Thoracic aorta (tissue), 2 donors: Measurements from ENCODE around the gene CREB3L1. TPM values are rescaled to one million over a fixed set of nuclear protein-coding genes. Genes with fewer than 3 reads are reported as not detected.

Experiments
- ATAC-seq: fragments of 150-250 bp; one replicate; pipeline ENCODE4 v1.8.0; 2017; ENCODE audit warnings: low read depth; ENCODE audit not compliant: insufficient number of reproducible peaks, low FRiP score
- DNase-seq: peaks from one replicate; pipeline ENCODE4 v3.0.0-alpha.2; 2020; ENCODE audit warnings: low spot score
- H3K27ac ChIP-seq, 2 donors: fragments of 200-600 bp; sonication (generic); 1 replicate in 1 of 2; 2 replicates in 1 of 2; pipeline ENCODE4 v1.5.1; 2016; ENCODE audit warnings: mild to moderate bottlenecking in 2 of 2, moderate library complexity in 2 of 2
- H3K27me3 ChIP-seq: fragments of 200-600 bp; sonication (generic); replicated peaks from 2 replicates; pipeline ENCODE4 v1.6.0; 2016; ENCODE audit warnings: mild to moderate bottlenecking; ENCODE audit not compliant: insufficient read depth
- H3K36me3 ChIP-seq: fragments of 200-600 bp; sonication (generic); one replicate; pipeline ENCODE4 v1.5.1; 2016
- H3K4me1 ChIP-seq, 2 donors: fragments of 200-600 bp; sonication (generic); 1 replicate in 1 of 2; 2 replicates in 1 of 2; pipeline versions ENCODE4 v1.5.1 to v1.6.0; 2016; ENCODE audit warnings: low read depth in 2 of 2, mild to moderate bottlenecking in 1 of 2; ENCODE audit not compliant: control insufficient read depth in 1 of 2
- H3K4me3 ChIP-seq: fragments of 200-600 bp; sonication (generic); 2 replicates; pipeline ENCODE4 v1.5.1; 2016; ENCODE audit warnings: mild to moderate bottlenecking
- H3K9me3 ChIP-seq: fragments of 200-600 bp; sonication (generic); 2 replicates; pipeline ENCODE4 v1.5.1; 2016
- CTCF ChIP-seq: fragments of 200-600 bp; sonication (generic); IDR thresholded peaks from one replicate; pipeline ENCODE4 v1.5.1; 2019; ENCODE audit warnings: antibody characterized with exemption
- total RNA-seq, 2 donors: library from RNA; depleted of rRNA; stranded (reverse); fragments of >200 nt; gene quantifications; one replicate each; pipeline versions ENCODE4 v1.1.0 to v1.2.3, GENCODE V29; 2016

The CREB3L1 gene
- total RNA-seq, 2 donors from 2014 or later, result 3.0 to 7.6 TPM

DNA sequence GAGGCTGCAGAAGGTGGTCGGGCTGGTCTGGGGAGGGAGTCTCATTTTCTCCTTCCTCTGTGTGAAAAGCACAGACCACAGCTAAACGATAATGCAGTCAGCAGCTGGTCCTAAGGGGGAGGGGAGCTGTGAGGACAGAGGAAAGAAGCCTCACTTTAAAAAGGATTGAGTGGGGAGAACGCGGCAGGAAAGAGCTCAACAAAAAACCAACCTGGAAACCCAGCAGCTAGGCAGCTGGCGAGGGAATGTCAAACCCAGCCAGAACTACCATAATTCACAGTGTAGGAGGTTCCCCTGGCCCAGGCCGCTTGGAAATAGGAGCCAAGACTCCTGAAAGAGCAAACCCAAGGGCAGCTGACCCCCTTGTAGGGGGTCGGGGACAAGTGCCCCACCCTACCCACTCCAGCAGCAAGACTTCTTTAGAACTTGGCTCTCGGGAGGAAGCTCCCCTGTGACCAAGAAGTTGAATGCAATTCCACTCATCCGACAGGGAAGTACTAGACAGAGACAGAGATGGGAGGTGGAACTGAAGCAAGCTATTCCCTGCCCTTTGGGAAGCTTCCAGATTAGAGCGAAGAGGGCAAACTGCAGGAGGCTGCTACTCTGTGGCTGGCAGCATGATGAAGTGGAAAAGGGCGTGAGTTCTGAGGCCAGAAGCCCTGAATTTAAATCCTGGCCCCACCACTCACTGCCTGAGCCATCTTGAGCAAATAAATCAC lies 53.3 kb downstream of the CREB3L1 start:
- H3K4me1 ChIP-seq, result peaks cover 6 to 14% of the 10 kb centered on the region in 2 donors
- ATAC-seq, result no peak
- no peak for DNase-seq
- no peak overlapping the region for H3K27ac ChIP-seq
- peaks cover 14% of the 10 kb centered on the region for H3K27me3 ChIP-seq
- H3K4me3 ChIP-seq, result no peak overlapping the region
- no peak for TF ChIP-seq CTCF
- no peaks in the 10 kb centered on the region for H3K9me3 ChIP-seq
- no peaks in the 10 kb centered on the region for H3K36me3 ChIP-seq

DNA sequence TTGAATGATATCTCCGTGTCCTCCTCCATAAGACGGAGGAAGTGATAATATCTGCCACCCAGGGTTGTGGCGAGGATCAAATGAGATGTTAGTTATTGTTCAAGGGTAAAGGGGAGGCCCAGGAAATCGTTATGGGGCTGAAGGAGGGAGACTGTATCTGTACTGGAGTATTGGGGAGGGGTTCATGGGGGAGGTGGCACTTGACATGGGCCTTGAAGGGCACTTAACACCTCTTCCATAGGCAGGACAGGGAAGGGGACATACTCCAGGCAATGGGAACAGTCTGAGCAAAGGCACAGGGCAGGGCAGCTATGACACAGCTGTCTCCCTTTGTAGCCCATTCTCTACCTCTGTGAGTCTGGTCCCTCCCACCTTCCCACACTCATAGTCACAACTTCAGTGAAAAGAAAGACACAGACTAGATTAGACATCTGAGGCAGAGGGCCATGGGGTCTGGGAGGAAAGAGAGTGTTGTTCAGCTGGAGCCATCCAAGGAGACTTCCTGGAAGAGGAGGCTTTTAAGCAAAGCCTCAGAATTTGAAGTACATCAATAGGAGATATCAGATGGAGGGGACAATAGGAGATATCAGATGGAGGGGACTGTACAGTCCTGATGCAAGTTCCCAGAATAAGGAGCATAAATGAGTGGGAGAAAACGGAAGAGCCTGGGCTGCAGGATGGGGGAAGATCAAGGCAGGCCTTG lies 54.0 kb downstream of the CREB3L1 start:
- DNase-seq (no peak), ATAC-seq (no peak)
- H3K4me3 ChIP-seq, result no peak overlapping the region
- no peak overlapping the region for H3K27ac ChIP-seq
- no peak for TF ChIP-seq CTCF
- H3K27me3 ChIP-seq, result peaks cover 14% of the 10 kb centered on the region
- no peaks in the 10 kb centered on the region for H3K36me3 ChIP-seq
- H3K9me3 ChIP-seq, result no peaks in the 10 kb centered on the region
- H3K4me1 ChIP-seq, result peaks cover 6 to 14% of the 10 kb centered on the region in 2 donors

- ATAC-seq (no peak), DNase-seq (no peak)
- H3K27ac ChIP-seq, result no peak overlapping the region
- no peak for TF ChIP-seq CTCF
- no peaks in the 10 kb centered on the region for H3K9me3 ChIP-seq
- H3K36me3 ChIP-seq, result no peaks in the 10 kb centered on the region
- H3K4me1 ChIP-seq, result peaks cover 6 to 14% of the 10 kb centered on the region in 2 donors
- H3K4me3 ChIP-seq, result peak overlapping the region; percentile 73
- peaks cover 14% of the 10 kb centered on the region for H3K27me3 ChIP-seq
Observed at GRCh38 chr11:46332093-46332567, 54.7 kb downstream of the CREB3L1 start.

- Histone ChIP-seq H3K4me3 (peak overlapping the region; percentile 73), H3K4me1 (peaks cover 6 to 14% of the 10 kb centered on the region in 2 donors), H3K36me3 (no peaks in the 10 kb centered on the region), H3K27ac (no peak overlapping the region), H3K9me3 (no peaks in the 10 kb centered on the region), H3K27me3 (peaks cover 14% of the 10 kb centered on the region)
- no peak for DNase-seq
- ATAC-seq, result no peak
- no peak for TF ChIP-seq CTCF
Observed at GRCh38 chr11:46332568-46333393, 55.3 kb downstream of the CREB3L1 start.
